ENCODE data around the gene NDUFAB1. TPM values are rescaled to one million over a fixed set of nuclear protein-coding genes. Genes with fewer than 3 reads are reported as not detected.

The NDUFAB1 gene
- total RNA-seq: 119 TPM

GRCh38 chr16:23595951-23596720 lies at the start of gene NDUFAB1:
Gene NDUFAB1, minus strand, starts transcription at chr16:23596316. Its CDS starts 26 bp downstream, at chr16:23596290.

GRCh38 chr16:23640931-23641765 lies 45.0 kb upstream of the NDUFAB1 start, which contains the start of the genes DCTN5 and PALB2:
Gene DCTN5, plus strand, starts transcription at chr16:23641466. Its CDS starts 77 bp downstream, at chr16:23641543.
Gene PALB2, minus strand, starts transcription at chr16:23641310. Its CDS starts 153 bp downstream, at chr16:23641157.

DNA sequence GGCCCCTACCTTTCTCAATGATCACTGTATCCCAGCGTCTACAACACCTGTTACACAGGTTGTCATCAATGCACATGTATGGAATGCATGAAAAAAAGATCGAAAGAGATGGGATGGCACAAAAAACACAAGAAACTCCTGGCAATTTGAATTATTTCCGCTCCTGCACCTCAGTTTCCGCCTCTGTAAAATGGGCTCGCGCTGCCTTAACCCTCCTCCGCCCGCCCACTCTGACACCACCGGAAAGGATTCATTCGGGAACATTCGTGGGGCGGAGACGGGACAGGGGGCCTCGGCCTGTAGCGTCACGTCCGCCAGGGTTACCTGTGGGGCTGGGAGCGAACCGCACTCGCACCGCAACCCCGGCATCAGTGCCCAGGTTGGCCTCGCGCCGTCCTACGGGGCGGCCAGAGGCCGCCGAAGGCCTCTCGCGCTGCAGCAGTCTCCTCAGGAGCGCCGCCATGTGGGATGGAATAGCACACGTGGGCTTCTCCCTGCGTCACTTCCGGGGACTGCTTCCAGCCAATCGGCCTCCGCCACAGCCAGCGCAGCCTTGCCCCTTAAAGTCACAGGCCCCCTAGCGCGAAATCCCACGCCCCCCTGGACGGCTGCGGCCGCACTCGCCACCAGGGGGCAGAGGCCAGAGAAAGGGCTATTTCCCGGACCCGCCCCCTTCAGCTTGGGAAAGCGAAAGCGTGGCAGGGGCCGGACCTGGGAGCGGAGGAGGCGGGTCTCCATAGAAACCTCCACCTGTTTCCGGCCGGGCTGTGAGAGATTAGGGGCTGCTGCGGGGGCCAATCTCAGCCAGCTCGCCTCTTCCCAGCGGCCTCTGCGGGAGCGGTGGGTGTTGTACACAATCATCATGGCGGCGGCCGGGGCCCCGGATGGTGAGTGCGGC lies 39.0 kb downstream of the NDUFAB1 start, which contains the start of the genes EARS2 and UBFD1:
Gene EARS2, minus strand, starts transcription at position 470 of the 898 bp plus-strand sequence. Its CDS starts 7 bp downstream, at position 463.
Gene UBFD1, plus strand, starts transcription at position 847 of the 898 bp plus-strand sequence. Its CDS starts 16 bp downstream, at position 863.

Other genes starting within 250 kb of the NDUFAB1 start
- gene COG7, start 143.1 kb downstream of the NDUFAB1 start, total RNA-seq: 17.3 TPM
- 26.3 TPM for gene GGA2, start 85.8 kb downstream of the NDUFAB1 start, total RNA-seq
- gene EARS2, start 39.0 kb downstream of the NDUFAB1 start, total RNA-seq: 39.0 TPM
- 121 TPM for gene UBFD1, start 38.6 kb downstream of the NDUFAB1 start, total RNA-seq
- gene PALB2, start 45.0 kb upstream of the NDUFAB1 start, total RNA-seq: 15.5 TPM
- gene DCTN5, start 45.1 kb upstream of the NDUFAB1 start, total RNA-seq: 89.7 TPM
- gene PLK1, start 82.6 kb upstream of the NDUFAB1 start, total RNA-seq: 5.1 TPM
- gene ERN2, start 116.9 kb upstream of the NDUFAB1 start, total RNA-seq: not detected
- 1.2 TPM for gene CHP2, start 158.7 kb upstream of the NDUFAB1 start, total RNA-seq
- gene PRKCB, start 239.7 kb upstream of the NDUFAB1 start, total RNA-seq: 70.6 TPM